Measurements from ENCODE around the gene GNG2.

Gene GNG2

DNA sequence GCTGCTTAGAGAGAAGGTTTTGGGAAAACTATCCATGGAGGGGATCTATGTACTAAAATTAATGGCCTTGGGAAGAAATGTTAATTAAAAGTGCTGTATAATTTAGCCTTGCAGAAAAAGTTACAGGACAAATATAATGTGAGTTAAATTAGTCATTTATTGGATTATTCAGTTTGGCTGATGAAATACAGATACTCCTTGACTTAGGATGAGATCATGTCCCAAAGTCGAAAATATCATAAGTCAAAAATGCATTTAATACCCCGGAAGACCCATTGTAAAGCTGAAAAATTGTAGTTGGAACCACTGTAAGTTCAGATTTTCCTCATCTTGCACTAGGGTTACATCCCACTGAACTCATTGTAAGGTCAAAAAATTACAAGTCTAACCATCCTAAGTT lies 138.7 kb downstream of the GNG2 start:
- no peak for DNase-seq

DNA sequence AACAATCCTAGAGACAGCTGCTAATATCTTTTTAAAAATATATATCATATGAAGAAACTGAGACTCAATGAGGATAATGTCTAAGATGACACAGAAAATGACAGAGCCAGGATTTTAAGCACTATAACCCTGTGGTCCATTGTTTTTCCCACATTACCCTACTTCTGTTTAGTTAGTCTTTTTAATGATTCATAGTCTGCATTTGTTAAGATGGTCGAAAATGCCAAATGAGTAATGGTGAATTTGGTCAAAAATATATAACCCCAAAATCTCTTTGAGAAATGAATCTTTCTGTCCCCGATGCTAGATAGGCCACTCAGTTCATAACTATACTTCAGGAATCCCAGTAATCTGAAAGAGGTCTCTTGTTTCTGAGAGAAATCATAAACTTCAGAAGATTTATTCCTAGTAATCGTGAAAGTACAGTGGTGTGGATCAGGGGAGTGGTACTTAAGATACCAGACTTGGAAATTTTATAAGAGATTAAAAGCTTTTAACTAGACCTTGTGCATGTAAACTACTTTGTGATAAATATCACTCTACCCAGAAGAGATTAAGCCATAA lies 139.7 kb downstream of the GNG2 start:
- no peak for DNase-seq

DNA sequence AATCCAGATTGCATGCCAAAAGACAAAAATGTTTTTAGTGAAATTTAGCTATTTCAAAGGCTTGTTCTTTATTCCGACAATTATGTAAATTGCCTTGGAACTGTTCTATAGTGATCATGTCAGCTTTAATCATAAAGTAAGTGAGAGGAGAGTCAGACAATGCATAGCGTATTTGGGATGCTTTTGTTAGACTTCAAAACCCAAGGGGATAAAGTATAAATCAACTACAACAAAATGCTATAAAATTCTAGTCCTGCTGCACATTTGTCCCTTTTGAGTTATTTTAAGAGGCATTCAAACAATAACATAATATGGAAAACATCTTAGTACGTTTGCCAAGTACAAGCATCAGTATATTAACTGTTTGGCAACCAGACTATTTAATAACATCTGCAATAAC lies 140.3 kb downstream of the GNG2 start:
- no peak for DNase-seq

DNA sequence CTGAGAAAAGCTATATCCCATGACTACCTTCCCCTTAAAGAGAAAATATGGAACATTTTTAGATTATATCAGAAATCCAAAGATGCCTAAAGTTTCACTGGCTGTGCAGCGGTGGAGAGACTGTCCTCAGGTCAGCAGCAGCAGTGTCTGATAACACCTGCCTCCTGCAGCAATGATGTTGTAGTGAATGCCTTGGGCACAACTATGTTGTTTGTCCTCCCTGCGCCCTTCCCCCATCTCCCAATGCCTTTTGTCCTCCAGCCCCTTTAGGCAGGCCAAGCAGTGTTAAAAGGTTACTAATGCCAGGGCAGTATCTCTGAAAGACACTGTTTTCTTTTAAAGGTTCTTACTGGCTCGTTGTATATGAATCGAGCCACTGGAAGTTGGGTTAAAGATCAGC lies 142.1 kb downstream of the GNG2 start:
- DNase-seq: no peak

DNA sequence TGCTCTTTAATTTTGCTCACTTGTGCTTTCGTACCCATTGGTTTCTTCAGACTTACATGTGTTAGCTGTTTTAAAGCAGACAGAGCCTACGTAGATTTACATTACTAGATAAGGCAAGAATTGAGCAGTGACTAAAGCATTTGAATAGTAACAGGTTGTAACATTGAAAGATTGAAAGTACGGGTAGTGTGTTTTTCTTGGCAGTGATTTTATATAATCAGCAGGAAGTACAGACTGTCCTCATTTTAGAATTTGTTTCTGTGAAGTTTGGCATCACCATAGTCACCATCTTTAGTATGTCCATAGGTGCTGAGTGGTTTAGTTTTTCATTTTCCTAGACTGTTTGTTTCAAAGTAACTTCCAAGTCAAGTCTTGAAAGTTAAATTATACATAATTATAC lies 142.9 kb downstream of the GNG2 start:
- DNase-seq: no peak

DNA sequence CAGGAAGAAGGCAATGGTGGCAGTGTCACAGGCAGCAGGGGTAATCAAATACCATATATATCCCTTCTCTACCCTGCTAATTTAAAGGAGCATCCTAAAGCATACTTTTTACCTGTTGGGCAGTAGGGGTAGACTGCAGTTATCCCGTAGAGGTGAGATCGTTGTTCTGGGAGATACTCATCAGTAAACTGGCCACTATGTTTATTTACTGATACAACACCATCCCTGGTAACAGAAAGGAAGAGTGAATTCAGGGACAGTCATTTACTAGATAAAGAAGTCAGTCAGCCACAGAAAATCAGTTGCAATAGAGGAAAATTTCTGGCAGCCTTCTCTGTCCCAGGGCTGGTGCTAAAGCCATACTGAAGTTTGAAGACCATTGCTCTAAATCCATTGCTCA lies 145.2 kb downstream of the GNG2 start:
- DNase-seq: no peak

DNA sequence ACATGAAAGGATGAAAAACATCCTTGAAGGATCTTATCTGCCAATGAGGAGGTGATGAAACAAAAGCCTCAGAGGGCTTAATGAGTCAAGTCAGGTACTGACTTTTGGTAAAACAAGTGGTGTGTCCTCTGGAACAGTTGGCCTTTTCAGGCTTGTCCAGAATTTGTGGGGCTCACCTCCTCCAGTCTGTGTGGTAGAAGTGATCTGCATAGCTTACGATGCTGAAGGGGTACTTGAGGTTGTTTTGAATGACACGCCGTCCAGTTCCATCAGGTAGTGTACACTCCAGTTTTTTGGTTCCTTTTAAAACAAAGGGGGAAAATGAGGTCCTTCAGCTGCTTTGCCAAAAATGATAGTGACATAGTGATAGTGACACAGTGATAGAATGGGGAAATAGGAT lies 145.9 kb downstream of the GNG2 start:
- DNase-seq: no peak

DNA sequence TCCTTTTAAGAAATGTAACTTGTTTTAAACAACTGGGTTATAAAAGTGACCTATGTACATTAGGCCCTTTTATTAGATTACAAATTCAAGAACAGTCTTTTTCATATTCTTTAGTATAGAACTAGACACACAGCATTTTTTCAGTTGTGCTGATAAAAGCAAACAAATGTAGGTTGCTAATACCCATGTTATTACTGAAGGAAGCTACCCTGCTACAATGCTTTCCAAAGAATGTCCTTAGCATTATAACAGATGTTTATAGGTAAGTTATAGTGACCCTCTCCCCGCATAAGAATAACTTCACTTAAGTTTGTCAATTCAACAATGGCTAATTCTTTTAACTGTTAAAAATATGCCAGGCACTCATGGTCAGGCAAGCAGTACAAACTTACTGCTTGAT lies 146.8 kb downstream of the GNG2 start:
- DNase-seq: no peak

DNA sequence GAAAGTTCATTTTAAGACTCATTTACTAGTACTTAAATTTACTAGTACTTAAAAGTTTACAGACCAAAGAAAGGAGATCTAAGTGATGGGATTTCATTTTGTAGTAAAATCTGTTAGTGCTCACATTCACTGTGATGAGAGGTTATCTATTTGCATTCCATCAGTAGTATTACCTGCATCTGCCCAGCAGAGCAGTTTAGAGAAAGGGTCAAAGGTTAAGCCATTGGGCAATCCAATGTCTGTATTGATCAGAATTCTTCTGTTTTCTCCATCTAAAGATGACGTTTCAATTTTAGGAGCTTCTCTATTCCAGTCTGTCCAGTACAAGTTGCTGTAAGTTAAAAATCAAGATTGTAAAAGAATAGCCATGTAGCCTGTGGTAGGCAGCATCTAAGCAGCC lies 147.2 kb downstream of the GNG2 start:
- no peak for DNase-seq

DNA sequence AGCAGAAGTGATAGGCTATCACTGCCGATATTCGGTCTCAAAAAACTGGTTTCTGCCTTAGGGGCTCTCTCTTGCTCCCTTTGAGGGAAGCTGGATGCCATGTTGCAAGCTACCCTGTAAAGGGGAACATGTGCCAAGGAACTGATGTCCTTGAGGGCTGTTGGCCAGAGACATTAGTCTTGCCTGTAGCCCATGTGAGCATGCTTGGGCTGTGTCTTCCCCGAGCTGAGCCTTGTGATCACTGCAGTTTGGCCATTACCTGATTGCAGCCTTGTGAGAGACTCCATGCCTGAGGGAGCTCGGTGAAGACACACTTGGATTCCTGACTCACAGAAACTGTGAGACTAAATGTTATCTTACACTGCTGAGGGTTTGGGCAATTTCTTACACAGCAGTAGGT lies 147.7 kb downstream of the GNG2 start:
- no peak for DNase-seq

DNA sequence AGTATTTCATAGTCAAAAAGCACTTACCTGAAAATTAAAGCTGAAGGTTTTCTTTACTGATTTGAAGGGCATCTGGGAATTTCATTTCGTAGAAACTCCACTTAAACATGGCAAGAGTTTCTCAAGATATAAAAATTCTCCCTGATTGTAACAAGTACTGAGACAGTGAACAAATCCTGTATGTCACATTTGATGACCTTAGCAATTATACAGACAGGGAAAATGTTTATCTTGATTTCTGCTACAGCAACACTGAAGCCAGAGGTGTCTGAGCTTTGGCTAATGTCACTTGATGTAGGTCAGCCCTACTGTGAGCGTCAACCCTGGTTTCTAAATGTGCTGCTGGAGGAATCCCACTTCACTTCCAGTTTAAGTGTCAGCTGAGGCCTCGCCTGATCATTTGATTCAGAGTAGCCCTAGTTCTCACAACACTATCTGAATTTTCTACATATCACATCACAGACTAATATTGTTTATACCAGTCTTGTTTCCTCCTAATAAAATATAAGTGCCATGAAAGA lies 149.8 kb downstream of the GNG2 start:
- no peak for DNase-seq

DNA sequence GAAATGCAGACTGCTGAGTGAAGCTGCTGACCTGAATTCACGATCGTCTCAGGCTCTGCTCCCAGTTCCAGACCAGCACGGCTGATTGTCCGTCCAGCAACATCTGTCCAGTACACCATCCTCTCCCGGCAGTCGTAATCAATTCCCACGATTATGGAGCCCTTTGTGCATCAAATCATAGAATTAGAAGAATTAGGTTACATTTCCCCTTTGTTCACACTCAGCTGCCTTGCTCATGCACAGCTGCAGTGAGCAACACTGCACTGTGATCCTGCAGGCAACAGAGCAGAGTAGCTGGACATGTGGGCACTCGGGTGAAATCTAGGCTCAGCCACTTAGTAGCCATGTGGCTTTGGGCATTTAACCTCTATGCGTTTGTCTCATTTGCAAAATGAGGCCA lies 151.1 kb downstream of the GNG2 start:
- no peak for DNase-seq

DNA sequence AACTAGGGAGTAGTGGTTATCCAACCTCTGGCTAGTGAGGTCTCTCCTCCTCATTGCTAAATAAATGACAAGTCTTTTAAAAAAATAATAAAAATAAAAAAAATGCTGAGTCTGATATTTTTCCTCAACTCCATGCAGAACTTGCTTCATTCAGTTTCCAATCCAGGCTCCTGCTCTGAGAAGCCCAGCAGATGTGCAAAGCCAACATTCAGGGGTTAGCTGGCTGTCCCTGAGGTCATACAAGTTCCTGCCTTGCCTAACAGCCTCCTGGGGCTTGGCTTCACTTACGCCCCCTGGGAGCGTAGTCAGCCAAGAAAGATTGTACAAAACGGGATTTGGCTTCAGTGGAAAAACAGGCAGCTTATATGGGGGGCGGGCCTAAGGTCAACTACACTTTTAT lies 152.2 kb downstream of the GNG2 start:
- no peak for DNase-seq

DNA sequence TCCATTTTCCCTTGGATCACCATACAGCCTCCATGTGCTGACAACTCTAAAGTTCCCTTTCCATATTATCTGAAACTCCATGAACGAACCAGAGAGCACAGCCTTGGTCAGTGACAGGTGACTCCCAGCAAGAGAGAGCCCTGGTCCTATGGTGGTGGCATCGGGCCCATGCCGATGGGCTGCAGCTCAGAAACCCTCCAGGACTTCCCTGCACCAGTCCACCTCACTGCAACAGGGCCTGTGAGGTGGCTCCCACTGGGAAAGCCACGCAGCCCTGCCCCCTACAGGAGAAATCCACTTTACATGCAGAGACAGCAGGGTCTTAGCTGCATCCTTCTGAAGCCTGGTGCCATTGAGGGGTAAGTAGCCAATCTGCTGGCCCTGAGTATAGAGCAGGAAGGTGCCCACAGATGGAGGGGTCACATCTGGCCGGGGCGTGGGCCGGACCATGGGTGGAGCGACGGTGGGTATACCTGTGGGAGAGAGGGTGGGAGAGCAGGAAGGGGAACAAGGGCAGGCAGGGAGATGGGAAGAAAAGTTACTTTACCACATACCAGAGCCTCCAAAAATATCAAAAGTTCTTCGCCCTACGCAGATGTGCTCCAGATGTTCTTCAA lies 153.7 kb downstream of the GNG2 start:
- DNase-seq: no peak

DNA sequence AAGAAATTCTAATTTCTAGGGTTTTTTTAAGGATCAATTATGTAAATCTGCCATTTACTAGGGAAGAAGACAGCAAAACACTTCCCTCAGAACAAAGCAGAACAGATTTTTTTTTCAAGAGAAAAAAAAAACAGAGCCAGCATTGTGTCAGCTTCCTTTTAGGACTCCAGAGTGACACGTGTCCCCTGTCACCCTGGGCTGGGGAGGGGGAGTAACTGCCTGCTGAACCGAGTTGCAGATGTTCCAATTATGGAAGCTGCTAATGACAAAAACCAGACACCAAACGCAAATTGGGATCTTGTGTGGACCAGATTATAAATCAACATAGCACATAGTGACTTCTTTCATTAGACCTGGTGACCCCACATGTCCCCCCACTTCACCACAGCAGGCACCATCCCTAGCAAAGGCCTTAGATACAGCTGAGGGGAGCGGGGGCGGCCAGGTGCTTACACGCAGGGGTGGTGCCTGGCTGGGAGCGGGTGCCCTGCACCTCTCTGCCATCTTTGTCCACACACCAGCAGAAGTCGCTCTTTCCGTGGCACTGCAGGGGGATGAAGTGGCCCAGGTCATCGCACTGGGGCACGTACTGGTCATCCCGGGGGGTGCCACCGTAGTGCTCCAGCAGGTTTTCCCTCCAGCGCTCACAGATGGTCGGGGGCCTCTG lies 154.3 kb downstream of the GNG2 start:
- DNase-seq: no peak

DNA sequence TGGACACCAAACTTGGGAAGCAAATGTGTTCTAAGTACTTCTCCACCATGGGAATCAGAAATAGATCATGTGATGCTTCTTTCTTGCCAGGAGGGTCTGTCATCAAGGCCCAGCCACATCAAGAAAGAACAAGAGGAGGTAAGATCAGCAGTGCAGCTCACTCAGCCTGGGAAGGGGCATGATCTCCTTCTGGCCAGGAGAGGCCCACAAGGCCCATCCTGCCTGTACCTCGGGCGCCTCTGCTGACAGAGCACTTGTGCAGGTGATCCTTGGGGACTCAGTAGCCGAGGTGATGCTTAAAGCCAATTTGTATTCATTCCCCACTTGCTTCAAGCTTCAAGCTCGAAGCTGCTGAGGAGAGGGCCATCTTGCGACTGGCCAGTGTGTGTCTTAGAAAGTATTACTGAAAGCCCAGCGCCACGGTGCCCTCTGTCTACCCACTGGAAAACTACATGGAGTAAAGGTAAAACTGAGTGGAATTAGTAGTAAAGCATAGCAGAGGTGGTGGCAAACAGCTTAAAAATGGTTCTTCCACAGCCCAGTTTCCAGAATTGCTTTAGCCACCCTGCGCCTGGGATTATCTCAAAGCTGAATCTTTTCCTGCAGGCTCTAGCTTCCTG lies 155.1 kb downstream of the GNG2 start:
- no peak for DNase-seq

DNA sequence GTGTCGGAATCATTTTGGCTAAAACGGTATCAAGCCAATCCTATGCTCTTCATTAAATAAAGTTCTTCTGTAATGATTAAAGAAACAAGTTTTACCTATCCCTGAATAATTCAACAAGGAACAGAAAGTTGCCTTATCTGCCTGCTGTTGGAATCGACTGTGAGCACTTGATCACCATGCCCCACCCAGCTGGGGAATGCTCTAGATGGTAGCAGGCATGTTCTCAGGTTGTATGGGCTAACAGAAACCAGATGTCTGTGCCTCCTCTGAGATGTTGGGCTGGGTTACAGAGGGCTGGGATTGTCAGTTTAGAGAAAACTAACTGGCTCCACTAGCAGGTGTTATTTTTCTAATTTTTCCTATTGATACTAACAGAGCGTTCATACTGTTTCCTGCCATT lies 157.8 kb downstream of the GNG2 start:
- no peak for DNase-seq

DNA sequence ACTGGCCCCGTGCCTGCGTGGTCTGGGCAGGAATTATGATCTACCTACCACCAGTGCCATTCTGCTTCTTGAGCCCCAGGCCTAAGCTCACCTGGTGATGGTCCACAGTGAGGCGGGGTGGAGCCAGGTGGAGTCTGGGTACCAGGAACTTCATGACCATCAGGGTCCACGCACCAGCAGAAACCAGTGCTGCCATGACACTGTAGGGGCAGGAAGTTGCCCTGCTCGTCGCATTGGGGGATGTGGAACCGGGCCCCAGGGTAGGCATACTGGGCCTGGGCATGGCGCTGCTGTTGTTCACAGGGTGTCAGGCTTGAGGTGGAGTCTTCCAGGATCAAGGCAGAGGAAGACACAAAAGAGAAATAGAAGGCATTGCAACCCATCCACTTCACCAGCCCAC lies 158.6 kb downstream of the GNG2 start:
- DNase-seq: no peak
